ENCODE results near the gene LGR6.
A peak's percentile ranks its signal among the peaks of the same experiment; 100 is the strongest.
"Not testable (repeated sequence)": the region's sequence is repeated elsewhere in the genome, so short reads cannot be mapped to it uniquely, and the experiment has no call there.

Gene LGR6

GRCh38 chr1:202242080-202242419, 48.5 kb downstream of the LGR6 start:
- DNase-seq (ENCODE audit: low spot score) = no peak

DNA sequence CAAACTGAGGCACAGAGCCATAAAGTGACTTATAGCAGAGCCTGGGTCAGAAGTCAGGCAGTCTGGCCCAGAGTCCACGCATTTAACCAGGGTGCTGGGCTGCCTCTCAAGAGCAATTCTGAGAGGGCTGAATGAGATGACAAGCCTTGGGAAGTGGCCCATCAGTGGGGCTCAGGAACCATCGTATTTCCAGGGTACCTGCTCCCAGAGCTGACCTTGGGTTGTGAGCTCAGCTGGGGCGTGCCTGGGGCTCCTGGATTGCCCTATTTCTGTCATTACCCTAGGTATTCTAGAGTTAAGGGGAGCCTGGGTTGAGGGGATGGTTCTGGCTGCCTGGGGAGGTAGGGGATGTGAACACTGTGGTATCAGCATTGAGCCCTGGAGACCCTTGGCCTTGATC, 49.4 kb downstream of the LGR6 start:
- DNase-seq (ENCODE audit: low spot score) = no peak

GRCh38 chr1:202244841-202245261, 51.3 kb downstream of the LGR6 start:
- no peak for DNase-seq (ENCODE audit: low spot score)

DNA sequence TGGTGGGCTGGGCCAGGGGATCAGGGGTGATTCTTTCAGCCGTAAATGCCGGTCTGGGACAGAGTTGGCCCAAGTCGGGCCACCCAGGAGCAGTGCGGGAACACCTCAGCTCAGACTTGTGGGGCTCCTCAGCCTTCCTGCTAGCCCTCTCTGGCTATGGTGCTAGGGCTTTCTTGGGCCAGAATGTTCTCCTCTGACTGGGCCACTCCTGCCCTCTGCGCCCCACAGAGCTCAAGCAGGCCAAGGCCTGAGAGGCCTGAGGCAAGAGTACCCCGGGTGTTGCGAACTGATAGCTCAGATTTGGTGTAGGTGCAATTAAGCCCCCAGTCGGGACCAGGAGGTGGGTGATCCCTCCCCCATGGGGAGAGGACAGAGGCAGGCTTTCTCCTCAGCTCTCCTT, 51.8 kb downstream of the LGR6 start:
- no peak for DNase-seq (ENCODE audit: low spot score)

DNA sequence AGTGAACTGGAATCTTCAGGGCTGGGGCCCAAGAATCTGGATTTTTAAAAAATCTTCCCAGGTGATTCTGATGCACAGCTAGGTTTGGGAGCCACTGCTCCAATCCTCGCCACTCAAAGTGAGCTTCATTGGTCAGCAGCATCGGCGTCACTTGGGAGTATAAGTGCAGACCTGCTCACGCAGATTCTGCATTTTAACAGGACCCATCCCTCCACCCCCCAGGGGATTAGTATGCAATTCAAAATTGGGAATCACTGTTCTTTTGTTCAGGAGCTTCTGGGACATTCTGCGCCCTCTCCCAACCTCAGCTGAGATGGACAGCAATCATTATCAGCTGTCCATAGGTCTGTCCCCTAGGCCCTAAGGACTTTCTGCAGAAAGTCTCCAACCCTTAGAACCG, 53.5 kb downstream of the LGR6 start:
- no peak for DNase-seq (ENCODE audit: low spot score)

DNA sequence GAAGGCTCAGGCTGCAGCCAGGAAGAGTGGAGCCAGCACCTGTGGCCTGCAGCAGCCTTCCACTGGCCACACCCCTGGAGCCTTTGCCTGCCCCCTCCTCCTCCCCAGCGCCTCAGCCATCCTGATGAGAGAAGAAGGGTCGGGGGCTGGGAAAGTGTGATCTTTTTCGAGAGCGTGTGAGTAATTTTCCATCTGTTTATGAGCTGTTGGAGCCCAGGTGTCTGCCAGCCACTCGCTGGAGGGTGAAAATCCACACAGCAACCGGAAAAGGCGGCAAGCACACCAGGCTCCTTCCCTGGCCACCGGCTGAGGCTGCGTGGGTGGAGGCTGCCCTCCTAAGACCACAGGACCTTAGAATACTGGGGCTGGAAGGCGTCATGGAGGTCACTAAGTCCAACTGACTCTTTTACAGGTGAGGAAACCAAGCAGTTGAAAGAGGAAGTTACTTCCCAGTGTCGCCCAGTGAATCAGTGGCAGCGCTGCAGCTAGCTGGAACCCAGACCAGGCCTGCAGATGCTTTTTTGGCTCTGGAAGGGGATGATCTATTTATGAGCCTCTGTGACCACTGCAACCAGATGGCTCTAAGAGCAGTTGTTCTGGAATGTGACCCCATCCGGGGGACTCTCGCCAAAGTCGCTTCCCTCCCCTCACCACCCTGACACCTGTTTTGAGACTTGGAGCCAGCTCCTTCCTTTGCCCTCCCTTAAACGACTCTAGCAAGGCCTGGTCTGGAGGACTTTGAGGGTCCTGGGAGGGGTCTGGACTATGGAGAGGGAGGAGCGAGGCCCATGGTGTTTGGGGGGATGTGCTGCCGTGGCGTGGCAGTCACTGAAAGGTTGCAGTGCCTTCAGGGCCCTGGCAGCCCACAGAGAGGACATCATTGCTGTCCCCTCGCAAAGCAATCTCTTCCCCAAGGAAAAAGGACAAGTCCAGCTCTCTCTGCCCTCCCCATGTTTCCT, 54.5 kb downstream of the LGR6 start:
- no peak for DNase-seq (ENCODE audit: low spot score)

DNA sequence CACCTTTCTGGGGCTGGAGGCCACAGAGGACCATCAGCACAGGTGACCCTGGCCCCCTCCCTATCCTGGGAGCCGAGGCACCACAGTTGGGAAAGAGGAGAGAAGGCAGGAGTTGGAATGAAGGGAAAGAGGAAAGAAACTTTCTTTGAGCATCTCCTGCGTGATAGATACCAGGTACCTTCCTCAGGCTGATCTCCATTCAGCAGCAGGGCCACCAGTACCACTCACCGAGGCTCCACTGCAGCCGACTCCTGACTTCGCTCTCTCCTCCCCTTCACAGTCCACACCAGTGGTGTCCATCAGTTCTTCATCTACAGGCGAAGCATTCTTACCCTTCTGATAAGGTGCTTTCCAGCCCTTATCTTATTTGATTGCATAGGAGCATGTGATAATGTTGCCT, 55.3 kb downstream of the LGR6 start:
- no peak for DNase-seq (ENCODE audit: low spot score)

- DNase-seq (ENCODE audit: low spot score) = no peak
Observed at GRCh38 chr1:202249436-202249835, 55.8 kb downstream of the LGR6 start.

- DNase-seq (ENCODE audit: low spot score) = peak; percentile 74
Observed at GRCh38 chr1:202249846-202250245, 56.2 kb downstream of the LGR6 start.

DNA sequence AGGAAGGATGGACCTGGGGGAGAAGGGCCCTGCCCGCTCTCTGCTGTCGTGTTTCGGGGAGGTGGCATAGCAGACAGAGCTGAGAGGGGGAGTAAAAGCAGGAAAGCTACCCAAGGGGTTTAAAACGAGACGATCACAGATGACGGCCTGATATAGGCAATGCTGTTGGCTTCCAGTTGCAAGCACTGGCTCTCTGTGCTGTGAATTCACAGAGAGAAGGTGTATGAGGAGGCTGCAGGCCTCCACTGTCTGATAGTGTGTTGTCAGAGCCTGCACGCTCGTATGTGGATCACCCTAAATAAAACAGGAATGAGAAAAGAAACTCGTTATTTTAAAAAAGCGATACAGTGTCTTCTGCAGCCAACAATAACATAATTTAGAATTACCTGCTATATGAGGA, 57.4 kb downstream of the LGR6 start:
- DNase-seq (ENCODE audit: low spot score) = no peak

GRCh38 chr1:202251424-202252256, 58.0 kb downstream of the LGR6 start:
- no peak for DNase-seq (ENCODE audit: low spot score)

DNA sequence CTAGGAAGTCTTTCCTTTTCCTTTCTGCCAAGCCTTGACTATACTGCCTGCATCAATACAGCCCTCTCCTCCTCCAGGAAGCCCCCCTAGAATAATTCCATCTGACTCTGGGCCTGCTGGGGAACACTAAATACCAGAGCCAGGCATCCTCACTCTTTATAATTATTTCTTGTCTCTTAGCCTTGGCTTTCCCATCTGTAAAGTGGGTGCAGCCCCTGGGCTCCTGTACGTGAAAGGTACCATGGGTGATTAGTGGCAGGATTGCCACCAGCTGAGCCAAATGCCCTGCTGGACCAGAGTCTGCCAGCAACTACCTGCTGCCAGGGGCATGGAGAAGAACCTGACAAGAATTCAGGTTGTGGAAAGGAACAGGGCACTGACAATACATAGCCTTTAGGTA, 58.7 kb downstream of the LGR6 start:
- no peak for DNase-seq (ENCODE audit: low spot score)

GRCh38 chr1:202254454-202255252, 61.1 kb downstream of the LGR6 start:
- DNase-seq (ENCODE audit: low spot score) = no peak

GRCh38 chr1:202255343-202255742, 61.7 kb downstream of the LGR6 start:
- no peak for DNase-seq (ENCODE audit: low spot score)

DNA sequence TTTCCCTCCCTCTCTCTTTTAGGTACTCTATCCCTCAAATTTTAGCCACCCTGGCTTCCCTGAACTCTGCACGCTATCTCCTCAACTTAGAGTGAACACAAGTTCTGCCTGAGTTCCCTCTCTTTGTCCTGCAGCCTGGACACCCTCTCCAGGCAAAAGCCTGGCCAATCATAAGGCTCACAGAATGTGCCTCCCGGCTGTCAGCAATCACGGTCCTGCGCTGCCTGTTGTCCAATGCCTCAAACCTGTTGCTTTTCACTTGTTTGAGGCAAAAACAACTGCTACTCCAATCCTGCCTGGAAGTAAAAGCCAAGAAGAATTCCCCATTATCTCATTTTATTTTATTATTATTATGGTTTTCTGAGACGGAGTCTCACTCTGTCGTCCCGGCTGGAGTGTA, 66.1 kb downstream of the LGR6 start:
- DNase-seq (ENCODE audit: low spot score) = no peak

DNA sequence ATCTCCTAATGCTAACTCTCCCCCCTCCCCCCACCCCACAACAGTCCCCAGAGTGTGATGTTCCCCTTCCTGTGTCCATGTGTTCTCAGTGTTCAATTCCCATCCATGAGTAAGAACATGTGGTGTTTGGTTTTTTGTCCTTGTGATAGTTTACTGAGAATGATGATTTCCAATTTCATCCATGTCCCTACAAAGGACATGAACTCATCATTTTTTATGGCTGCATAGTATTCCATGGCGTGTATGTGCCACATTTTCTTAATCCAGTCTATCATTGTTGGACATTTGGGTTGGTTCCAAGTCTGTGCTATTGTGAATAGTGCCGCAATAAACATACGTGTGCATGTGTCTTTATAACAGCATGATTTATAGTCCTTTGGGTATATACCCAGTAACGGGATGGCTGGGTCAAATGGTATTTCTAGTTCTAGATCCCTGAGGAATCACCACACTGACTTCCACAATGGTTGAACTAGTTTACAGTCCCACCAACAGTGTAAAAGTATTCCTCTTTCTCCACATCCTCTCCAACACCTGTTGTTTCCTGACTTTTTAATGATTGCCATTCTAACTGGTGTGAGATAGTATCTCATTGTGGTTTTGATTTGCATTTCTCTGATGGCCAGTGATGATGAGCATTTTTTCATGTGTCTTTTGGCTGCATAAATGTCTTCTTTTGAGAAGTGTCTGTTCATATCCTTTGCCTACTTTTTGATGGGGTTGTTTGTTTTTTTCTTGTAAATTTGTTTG, 67.8 kb downstream of the LGR6 start:
- not testable (repeated sequence) for DNase-seq (ENCODE audit: low spot score)

DNA sequence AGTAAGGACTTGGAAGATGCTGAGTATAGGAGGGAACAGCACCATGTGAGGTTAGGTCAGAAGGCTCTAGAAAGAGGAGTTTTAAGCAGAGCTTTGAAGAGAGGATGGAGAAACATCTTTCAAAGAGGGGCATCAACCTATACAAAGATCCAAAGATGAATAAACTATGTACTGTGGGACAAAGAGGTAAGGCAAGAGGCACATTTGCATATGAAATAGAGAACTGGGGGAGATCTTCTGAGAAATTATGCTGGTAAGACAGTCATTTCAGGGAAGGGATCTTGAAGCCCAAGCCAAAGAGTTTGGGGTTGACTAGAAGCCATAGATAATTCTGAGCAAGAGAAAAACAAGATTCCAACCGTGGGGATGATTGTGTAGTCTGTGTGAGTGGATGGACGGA, 70.0 kb downstream of the LGR6 start:
- DNase-seq (ENCODE audit: low spot score) = no peak

GRCh38 chr1:202264300-202264699, 70.7 kb downstream of the LGR6 start:
- no peak for DNase-seq (ENCODE audit: low spot score)

DNA sequence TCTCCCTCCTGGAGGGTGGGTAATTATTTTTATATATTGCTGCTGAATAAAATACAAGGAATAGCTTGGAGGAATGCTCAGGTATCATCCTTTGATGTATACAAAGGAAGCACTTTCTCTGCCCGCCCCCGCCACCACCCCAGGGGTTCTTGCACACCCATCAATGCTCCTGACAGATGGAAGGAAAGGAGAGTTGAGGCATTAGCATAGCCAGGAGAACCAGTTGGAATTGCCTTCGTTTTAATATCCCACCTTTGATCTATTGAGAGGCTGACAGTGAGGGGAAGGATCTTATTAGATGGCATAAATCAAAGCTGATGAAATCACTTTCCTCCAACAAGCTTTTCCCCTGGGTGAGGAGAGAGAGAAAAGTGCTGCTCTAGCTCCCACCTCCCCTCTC, 71.1 kb downstream of the LGR6 start:
- no peak for DNase-seq (ENCODE audit: low spot score)

GRCh38 chr1:202266061-202266765, 72.6 kb downstream of the LGR6 start:
- DNase-seq (ENCODE audit: low spot score) = no peak

GRCh38 chr1:202268032-202268431, 74.4 kb downstream of the LGR6 start:
- no peak for DNase-seq (ENCODE audit: low spot score)
